Measurements from ENCODE around the gene FAM174C. TPM values are rescaled to one million over a fixed set of nuclear protein-coding genes. Genes with fewer than 3 reads are reported as not detected.

Gene FAM174C
- polyA plus RNA-seq, 4 donors: 18.7 to 30.6 (median 19.8) TPM

DNA sequence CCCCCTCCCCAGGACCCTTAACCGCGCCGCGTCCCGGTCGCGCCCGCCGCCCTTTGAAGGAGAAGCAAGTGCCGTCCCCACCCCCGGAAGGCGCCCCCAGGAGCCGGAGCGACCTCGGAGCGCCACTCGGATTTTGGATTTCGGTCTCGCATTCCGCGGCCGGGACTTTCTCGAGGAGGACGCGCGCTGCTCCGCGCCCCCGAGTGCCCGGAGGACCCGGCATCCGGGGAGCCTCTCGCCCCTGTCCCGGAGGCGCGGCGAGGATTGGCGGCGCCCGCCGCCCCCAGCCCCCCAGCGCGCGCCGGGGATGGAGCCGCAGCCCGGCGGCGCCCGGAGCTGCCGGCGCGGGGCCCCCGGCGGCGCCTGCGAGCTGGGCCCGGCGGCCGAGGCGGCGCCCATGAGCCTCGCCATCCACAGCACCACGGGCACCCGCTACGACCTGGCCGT lies 25.3 kb upstream of the FAM174C start:
- no peak for DNase-seq (ENCODE audit: low read depth in 4 of 4, low spot score in 3 of 4)

DNA sequence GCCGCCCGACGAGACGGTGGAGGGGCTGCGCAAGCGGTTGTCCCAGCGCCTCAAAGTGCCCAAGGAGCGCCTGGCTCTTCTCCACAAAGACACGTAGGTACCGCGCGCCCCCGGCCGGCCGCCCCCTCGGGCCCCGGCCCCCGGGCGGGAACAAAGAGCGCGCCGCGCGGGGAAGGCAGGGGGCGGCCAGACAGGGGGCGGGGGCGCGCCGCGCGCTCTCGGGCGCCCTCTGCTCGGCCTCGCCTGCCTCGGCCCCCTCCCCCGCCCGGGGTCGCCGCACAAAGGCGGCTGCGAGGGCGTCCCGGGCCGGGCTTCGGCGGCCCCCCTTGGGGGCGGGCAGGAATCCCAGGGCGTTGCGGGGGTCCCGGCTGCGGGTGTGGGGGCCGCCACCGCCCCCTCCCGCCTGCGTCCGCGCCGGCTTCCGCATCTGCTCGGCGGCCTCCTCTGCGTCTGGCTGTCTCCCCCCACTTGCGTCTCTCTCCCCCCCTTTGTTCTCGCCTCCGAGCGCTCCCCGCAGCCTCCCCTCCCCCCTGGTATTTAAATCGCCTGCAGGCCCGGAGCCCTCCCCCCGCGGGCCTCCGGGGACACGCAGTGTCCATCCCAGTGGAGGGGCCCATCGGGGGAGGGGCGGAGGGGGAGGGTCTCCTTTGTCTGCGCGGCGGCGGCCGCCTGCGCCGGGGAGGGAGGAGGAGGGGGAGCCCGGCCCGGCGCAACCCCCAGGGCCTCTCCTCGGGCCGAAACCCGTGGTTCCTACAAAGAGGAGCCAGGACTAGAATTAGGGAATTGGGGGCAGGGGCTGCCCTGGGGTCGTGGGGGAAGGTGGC lies 24.7 kb upstream of the FAM174C start:
- DNase-seq (ENCODE audit: low read depth in 4 of 4, low spot score in 3 of 4): no peak

DNA sequence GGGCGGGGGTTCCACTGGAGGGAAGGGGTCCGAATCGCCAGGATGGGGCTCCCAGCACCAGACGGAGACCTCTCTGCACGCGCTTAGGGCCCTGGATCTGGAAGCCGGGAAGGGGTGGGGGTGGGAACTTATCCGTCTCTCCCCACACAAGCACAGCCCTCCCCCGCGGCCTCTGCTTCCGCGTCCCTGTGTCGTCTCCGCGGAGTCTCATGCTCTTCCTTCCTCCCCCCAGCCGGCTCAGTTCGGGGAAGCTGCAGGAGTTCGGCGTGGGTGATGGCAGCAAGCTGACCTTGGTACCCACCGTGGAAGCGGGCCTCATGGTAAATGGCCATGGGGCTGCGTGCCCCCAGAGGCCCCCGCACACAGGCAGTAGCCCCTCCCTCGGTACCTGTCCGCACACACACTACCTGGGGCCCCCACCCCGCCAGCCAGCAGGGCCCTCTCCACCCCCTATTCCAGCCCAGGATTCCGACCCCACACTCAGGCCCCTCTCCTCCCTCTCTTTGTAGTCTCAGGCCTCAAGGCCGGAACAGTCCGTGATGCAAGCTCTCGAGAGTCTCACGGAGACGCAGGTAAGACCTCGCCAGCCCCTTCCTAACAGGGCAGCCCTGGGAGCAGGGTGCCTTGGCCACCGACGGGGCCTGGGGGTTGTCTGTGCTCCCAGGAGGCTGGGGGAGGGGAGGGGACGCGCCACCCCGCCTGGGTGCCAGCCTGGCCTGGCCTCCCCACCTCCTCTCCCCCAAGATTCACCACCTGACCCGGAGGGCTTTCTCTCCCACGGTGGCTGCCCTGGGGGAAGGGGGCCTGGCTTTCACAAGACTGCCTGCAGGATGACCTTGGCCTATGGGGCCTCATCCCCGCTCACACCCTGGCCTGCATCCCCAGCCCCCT lies 23.8 kb upstream of the FAM174C start:
- no peak for DNase-seq (ENCODE audit: low read depth in 4 of 4, low spot score in 3 of 4)

DNA sequence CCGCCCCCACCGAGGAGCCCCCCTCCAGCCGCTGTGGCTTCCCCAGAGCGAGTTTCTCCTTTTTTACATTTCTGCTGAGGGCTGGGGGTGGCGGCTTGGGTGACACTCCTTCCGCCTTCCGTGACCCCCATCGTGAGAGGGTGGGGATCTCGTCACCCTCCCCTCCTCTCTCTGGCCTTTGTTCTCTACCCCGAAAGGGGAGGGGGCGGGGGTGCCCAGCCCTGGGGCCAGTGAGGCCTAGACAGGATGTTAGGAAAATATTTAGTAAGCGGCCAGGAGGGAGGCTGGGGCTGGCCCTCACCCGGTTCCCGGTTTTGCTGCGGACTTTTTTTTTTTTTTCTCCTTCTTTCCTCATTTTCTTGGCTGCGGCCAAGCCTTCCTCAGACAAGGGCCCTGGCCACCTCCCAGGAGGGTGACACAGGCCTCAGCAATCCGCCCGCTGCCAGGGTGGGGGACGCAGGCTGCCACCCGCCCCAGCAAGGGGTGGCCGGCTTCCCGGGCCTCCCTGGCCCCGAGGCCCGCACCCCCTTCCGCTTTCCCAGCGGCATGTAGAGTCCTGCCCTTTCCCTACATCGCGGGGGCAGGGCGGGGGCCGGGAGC lies 23.0 kb upstream of the FAM174C start:
- DNase-seq (ENCODE audit: low read depth in 4 of 4, low spot score in 3 of 4): no peak

DNA sequence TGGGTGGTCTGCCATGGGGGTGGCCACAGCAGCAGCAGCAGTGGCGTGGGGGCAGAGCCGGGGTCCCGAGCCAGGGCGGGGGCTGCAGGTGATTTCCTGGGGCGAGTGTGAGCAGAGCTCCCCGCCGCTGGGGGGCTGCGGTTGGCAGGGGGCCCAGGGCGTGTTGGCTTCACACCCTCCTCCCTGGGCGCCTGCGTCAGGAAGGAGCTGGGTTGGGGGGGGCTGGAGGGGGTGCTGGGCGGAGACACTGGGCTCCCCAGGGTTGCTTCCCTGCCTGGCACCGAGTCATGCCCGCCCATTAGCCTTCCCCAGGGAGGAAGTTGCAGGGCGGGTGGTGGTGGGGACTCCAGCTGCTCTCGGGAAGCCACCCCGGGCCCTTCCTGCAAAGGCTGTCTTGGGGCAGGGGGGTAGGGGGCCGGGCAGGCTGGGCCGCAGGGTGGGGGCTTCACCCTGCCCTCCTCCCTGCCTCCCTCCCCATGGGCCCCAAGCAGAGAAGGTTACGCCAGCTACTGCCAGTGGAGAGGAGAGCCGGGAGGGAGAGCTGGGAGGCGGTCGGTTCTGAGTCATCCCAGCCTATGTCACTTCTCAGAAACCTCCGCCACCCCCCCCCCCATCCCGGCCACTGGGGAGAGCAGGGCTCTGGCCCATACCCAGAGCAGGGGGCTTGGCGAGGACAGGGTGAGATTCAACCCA lies 22.4 kb upstream of the FAM174C start:
- no peak for DNase-seq (ENCODE audit: low read depth in 4 of 4, low spot score in 3 of 4)

DNA sequence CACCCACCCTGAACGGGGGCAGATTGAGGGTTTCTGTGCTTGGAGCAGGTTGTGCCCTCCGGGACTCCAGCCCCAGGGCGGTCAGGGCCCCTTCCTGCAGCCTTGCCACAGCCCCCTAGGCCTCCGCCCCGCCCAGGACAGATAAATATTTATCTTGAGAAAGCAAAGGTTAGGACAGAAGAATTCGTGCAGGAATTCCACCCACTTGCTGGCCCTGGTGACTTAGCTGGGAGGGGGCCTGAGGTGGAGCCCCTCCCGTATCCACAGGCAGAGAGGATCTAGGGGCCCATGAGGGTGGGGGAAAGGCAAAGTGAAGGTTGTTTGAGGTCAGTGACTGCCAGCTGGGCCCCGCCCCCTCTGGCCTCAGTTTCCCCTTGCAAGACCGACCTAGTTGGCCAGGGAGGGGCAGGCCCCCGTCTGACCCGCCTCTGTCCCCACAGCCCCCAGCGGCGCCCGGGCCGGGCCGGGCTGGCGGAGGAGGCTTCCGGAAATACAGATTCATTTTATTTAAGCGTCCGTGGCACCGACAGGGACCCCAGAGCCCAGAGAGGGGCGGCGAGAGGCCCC lies 21.7 kb upstream of the FAM174C start:
- DNase-seq (ENCODE audit: low read depth in 4 of 4, low spot score in 3 of 4): no peak

DNA sequence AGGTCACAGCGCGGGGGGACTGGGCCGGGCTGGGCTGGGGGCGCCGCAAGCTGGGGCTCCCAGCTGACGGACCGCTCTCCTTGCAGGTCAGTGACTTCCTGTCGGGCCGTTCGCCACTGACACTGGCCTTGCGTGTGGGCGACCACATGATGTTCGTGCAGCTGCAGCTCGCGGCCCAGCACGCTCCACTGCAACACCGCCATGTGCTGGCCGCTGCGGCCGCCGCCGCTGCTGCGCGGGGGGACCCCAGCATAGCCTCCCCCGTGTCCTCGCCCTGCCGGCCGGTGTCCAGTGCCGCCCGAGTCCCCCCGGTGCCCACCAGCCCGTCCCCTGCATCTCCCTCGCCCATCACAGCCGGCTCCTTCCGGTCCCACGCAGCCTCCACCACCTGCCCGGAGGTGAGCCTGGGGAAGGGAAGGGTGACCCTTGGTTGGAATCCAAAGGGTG lies 21.2 kb upstream of the FAM174C start:
- DNase-seq (ENCODE audit: low read depth in 4 of 4, low spot score in 3 of 4): no peak

DNA sequence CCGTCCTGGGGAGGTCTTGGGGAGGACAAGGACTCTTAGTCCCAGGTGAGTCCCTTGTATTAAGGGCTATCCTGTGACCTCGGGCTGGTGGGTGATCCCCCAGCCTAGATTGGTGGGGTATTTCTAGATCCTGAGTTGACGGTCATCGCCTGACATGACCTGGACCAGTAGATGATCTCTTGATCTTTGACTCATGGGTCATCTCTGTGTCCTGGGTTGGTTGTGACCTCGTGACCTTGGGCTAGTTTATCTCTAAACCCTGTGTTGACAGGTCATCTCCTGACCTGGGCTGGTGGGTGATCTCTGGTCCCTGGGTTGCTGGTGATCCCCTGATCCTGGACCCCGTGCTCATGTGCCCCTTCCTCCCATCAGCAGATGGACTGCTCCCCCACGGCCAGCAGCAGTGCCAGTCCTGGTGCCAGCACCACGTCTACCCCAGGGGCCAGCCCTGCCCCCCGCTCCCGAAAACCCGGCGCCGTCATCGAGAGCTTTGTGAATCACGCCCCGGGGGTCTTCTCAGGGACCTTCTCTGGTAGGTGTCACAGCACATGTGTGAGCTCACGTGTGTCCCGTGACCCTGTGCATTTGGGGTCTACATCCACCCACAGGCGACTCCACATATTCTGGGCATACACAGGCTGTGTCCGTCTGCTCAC lies 20.7 kb upstream of the FAM174C start:
- no peak for DNase-seq (ENCODE audit: low read depth in 4 of 4, low spot score in 3 of 4)

DNA sequence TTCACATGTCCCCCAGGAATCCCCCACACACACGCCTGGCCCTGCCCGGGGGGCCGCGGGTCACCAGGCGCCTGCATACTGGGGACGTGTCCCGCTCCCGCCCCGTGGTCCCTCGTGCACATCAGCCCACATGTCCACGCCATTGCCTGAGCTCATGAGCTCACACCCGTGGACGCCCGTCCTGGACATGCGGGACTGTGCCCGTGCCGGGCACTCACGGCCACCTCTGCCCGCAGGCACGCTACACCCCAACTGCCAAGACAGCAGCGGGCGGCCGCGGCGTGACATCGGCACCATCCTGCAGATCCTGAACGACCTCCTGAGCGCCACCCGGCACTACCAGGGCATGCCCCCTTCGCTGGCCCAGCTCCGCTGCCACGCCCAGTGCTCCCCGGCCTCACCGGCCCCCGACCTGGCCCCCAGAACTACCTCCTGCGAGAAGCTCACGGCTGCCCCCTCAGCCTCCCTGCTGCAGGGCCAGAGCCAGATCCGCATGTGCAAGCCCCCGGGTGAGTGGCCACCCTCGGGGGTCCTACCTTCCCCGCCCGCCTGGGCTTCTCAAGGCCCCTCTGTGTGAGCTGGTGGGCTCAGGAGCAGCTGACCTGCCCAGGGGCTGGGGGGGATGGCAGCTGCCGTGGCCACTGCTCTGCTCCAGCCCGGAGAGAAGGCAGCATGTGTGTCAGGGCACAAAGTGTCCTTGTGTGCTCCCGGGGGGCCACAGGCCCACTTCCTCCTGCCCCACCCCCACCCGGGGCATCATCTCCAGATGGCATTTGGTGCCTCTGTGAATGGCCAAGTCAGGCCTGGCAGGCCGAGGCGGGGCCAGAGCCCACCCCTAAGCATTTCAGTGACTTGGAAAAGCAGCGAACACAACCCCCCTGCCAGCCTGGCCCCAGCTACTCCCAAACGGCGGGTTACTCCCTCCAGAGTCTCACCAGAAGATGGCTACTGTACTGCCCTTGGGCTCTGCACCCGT lies 19.9 kb upstream of the FAM174C start:
- DNase-seq (ENCODE audit: low read depth in 4 of 4, low spot score in 3 of 4): no peak

DNA sequence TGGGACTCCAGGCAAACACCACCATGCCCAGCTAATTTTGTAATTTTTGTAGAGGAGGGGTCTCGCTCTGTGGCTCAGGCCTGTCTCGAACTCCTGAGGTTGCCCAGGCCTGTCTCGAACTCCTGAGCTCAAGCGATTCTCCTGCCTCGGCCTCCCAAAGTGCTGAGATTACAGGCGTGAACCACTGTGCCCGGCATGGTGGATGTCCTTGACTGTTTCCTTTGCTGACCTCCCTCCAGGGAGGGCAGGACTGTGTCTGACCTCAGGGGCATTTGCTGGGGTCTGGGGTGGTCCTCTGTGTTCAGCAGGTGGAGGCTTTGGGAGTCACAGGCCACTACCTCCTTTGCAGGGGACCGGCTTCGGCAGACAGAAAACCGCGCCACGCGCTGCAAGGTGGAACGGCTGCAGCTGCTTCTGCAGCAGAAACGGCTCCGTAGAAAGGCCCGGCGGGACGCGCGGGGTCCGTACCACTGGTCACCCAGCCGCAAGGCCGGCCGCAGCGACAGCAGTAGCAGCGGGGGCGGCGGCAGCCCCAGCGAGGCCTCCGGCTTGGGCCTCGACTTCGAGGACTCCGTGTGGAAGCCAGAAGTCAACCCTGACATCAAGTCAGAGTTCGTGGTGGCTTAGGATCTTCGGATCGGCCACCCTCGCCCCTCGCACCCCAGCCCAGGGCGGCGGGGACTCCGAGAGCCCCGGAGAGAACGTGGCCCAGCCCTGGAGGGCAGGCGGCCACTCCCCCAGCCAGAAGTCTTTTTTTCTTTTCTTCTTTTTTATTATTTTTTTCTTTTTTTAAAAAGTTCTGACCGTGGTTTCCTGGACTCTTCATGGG lies 18.5 kb upstream of the FAM174C start:
- DNase-seq (ENCODE audit: low read depth in 4 of 4, low spot score in 3 of 4): no peak

DNA sequence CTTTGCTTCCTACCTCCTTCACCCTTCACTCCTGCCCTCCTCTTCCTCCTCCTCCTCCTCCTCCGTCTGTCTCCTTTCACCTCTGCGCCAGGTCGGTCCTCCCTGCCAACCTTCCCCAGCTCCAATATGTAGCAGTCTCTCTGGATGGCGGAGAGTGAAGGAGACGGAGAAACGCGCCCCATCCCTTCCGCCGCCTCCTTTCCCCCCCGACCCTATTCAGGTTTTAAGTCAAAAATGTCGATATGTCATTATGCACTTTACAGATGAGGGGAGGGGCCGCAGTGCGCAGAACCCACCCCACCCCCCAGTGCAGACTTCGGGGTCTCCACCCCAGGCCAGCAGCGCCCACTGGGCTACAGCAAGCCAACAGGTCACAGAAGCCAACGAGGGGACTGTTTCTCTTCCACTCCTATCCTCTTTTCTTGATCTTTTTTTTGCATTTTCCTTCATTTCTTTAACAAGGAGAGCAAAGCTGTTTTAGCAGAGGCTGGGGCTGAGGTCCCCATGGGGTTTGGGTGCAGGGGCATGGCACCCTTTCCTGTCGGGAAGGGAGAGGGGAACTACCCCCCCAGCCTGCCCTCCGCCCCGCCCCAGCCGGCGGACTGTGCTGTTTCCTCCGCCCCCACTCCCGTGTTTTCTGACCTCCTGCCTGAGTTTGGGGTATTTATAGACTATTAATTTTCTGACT lies 17.7 kb upstream of the FAM174C start:
- DNase-seq (ENCODE audit: low read depth in 4 of 4, low spot score in 3 of 4): no peak

DNA sequence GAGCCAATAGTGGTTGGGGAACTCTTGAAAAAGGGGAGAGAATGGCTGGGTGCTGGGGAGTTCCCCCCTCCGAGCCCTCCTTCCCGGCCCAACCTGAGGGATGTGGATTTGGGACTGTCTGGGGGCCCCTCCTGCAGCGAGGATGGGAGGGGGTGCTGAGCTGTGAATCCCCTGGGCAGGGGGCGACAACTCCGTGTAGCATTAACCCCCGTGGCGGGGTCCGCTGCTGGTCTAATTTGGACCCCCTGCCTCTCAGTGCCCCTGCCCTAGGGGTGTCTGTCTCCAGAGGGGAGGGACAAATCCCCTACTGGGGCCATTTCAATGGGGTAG lies 17.2 kb upstream of the FAM174C start:
- DNase-seq (ENCODE audit: low read depth in 4 of 4, low spot score in 3 of 4): no peak

DNA sequence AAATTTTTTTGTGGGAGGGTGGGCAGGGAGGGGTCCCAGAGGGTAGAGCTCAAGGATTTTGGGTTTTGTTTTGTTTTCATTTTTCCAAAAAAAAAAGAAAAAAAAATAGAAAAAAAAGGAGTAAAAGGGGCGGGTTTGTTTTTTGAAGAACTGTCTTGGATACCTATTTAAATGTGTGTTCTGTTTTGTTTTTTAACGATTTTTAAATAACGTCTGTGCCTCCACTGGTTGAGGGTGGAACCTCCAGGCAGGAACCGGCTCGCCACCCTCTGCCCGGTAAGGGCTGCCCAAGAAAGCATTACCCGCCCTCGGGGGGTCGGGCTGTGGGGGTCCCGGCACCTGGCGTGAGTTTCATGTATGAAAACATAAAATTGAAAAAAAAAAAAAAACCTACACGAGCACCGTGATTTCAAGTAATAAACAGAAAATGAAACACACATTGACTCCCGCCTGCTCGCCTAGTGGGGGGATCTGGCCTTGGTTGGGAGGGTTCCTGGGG lies 16.6 kb upstream of the FAM174C start:
- no peak for DNase-seq (ENCODE audit: low read depth in 4 of 4, low spot score in 3 of 4)

DNA sequence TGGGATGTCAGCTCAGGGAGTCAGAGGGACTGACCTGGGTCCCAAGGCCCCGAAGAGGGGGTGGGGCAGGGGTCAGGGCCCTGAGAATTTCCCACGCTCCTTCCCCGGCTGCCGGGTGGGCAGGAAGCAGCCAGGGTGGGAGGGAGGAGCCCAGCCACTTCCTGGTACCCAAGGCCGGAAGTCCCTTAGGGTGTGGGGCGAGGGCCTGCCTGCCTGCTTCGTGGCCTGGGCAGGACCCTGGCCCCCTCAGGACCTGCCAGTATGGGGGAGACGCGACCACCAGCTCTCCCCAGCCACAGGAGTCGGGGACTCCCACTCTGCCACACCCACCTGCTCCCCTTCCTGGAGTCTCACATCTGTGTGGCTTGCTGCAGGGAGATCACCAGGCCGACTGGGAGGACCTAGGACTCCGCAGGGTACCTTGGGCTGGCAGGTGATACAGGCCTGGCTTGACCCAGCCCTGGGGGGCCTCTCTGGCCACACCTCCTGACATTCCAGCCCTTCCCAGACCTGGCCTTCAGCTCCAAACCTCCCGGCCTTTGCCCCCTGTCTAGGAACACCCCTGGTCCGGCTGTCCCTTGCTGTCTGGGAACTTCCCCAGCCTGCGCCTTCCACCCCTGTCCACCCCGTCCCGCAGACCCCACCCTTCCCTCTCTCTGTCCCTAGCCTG lies 16.0 kb upstream of the FAM174C start:
- no peak for DNase-seq (ENCODE audit: low read depth in 4 of 4, low spot score in 3 of 4)

DNA sequence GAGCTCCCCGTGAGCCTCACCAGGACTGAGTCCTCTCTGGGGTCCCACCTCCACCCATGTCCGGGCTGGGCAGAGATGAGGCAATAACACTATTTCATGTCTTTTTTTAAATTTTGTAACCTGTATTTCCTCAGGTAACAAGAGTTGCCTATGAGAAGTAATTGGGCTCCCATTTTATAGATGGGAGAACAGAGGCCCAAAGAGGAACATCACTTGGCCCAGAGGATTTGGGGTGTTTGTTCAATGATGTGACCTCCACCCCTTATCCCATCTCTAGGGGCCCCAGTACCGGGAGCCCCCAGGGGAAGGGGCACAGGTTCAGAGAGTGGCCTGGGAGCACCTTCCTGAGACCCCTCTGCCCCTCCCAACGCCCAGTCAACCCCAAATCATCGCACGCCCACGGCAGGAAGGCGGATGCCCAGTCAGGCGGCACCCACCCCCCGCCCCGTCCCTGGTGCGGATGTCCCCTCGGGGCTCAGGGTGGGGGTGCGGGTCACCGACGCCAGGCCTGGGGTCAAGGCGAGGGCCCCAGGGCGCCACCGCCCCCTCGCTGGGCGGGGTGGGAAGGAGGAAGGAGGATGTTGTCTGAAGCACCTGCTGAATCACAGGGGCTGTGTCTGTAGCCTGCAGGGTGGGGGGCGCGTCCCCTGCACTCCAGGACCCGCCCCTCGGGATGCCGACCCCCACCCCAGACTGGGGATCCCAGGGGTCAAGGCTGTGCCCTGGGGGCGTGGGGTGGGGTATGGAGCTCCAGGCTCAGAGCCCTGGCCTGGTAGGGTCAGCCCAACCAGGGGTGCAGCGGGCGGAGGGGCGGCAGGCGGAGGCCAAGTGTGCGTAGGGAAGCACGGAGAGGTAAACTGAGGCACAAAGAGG lies 15.2 kb upstream of the FAM174C start:
- DNase-seq (ENCODE audit: low read depth in 4 of 4, low spot score in 3 of 4): no peak

Measured in right renal pelvis (tissue), 4 donors.